ENCODE data around the gene AGTPBP1.

Gene AGTPBP1

GRCh38 chr9:85530721-85531120, 211.0 kb downstream of the AGTPBP1 start:
- no peak for DNase-seq

DNA sequence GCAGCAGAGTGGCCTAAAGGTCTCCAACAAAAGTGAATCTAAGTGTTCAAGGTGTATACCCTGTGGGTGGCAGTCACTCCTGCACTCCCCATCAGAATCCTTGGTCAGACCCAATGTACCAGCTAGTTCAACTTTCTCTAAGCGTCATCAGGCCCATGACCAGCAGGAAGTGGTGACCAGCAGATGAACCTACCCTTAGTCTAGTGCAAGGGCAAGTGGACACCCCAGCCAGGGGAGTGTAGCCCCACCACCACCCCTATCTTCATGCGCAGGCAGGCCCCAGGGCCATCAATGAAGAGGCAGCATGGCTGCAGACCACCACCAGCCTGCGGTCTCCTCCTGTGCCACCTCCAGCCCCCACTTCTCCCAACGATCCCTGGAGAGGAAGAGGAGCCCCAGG, 213.1 kb downstream of the AGTPBP1 start:
- no peak for DNase-seq

DNA sequence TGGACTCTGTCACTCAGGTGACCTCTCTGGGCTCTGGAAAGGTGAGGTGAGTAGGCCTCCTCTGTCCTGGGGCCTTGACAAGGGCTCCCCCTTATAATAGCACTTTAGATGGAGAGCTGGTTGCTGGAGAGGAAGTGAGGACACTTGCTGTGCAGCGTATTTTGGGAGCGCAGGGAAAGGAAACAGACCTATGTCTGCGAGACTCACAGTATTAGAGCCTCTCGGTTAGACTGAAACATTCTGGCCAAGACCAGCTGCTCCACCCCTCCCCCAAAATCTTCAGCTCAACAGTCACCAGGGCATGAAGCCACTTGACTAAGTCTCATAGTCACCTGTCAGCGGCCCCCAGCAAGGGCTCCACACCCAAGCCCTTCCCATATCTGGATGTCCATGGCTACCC, 213.6 kb downstream of the AGTPBP1 start:
- DNase-seq, result no peak

- DNase-seq, result no peak
These were observed 214.3 kb downstream of the AGTPBP1 start for GRCh38 chr9:85527331-85528020.

GRCh38 chr9:85524531-85524930, 217.2 kb downstream of the AGTPBP1 start:
- DNase-seq, result no peak

DNA sequence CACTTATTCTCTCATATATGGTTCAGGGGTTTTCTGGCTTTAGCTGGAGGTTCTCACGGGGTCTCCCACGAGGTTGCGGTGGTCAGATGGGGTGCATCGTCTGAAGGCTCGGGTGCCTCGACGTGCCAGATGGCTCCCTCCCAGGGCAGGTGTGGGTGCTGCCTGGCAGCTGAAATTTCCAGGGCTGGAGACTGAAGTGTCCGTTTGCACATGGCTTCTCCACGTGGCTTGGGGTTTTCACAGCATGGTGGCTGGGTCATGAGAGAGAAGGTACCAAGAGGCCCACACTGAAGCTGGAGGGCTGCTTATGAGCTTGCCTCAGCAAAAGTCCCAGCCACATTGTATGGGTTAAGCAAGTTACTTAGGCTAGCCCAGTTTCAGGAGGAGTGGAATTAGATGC, 218.6 kb downstream of the AGTPBP1 start:
- no peak for DNase-seq

GRCh38 chr9:85522459-85523092, 219.2 kb downstream of the AGTPBP1 start:
- peak; percentile 3 for DNase-seq

DNA sequence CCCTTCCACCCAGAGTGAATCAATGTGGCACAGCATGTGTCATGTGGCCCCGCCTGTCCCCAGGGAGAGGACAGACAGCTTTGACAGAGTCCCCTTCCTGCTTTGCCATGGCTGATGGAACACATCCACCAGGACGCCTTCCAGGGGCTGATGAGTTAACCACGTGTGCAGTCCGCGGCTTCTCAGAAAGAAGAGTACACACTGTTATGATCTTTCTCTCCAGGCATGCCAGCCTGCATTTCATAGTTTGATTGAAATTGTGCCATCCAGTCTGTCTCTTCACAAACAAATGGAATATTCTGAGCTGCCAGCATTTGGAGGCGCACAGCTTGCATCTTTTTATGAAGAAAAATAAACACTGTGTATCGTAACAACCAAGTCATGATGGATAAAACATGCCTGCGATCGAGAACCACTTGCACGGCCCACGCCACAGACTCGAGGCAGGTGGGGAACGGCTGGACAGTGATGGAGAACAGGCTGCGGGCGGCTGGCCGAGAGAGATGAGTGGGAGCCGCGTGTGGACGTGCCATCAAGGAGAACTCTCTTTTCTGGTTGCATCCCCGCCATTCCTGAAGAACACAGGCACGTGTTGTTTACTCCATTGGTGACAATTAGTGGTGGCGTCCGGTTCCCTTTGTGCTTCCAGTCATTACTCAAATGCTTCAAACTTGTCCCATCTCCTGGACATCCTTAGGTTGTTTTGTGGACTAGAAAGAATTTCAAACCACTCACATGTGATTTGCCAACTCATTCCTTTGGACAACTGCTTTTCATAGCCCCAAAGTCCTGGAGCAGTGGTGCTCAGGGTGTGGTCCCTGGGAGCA, 220.2 kb downstream of the AGTPBP1 start:
- no peak for DNase-seq

DNA sequence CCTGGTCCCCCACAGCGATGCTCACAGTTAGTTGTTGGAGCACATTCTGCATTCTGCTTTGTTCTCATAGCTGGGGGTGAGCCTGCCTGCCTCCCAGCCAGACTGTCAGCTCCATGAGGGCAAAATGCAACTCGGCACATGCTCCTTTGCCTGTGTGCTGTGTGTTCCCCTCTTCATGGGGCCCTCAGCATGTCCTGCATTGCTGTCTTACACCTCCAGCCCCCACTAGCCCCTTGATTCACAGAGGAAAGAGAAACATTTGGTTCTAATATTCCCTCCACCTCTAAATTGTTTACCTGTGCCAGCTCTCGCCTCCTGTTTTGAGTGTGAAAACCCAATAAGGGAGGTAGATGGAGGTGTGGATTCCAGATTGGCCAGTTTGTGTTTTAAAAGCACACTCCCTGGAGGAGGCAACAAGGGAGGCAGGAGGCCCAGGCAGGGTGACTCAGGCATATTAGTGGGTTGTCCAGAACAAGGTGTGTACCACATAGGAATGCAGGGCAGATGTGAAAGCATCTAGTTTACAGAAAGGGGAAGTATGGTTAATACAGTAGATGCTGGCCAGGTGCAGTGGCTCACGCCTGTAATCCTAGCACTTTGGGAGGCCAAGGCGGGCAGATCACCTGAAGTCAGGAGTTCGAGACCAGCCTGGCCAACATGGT, 224.6 kb downstream of the AGTPBP1 start:
- DNase-seq, result no peak

- DNase-seq, result no peak
These were observed 225.3 kb downstream of the AGTPBP1 start for GRCh38 chr9:85516455-85516854.

DNA sequence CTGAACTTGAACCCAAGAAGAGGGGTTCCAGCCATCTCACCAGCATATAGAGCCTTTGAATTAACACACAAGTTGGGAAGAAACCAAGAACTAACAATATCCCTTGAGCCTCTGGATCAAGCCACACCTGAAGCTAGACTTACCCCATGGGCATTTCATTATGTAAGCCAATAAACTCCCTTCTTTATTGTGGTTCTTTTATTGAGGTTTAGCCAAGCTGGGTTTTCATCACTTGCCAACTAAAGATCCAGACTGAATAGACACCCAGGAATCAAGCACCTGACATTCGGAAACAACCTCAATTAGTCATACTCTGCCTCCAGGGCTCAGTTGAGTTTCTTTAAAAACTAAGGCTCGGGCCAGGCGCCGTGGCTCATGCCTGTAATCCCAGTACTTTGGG, 226.7 kb downstream of the AGTPBP1 start:
- no peak for DNase-seq

DNA sequence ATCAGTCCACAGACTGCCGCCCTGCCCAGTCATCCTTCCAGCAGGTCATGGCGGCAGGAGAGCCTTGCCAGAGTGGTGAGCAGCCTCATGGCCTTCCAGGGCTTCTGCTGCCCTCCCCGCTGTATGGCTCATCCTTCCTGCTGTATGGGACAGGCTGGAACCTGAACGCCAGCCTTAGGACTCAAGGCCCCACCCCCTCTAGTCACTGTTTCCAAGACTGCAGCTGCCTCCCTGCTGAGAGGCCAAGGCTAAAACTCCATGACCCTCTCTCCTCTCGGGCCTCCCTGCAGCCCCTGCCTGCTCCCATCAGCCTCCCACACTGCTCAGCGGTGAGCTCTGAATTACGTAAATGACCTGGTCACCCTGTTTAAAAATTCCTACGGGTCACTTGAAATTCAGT, 227.5 kb downstream of the AGTPBP1 start:
- no peak for DNase-seq

DNA sequence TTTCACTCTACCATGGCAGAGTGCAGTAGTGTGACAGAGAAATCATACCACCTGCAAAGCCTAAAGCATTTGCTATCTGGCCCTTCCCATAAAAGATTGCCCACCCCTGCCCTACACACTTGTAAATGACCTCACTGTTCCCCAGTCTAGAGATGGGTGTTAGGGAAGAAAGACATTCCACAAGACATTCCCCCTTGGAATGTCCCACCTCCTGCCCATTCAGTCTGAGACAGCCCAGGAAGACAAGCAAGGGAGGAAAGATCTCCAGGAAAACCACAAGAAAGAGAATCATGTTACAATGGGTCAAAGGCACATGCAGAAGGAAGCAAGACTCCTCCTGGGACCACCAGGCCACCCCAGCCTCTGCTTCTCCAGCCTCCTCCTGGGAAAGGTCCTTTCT, 230.0 kb downstream of the AGTPBP1 start:
- DNase-seq, result no peak

DNA sequence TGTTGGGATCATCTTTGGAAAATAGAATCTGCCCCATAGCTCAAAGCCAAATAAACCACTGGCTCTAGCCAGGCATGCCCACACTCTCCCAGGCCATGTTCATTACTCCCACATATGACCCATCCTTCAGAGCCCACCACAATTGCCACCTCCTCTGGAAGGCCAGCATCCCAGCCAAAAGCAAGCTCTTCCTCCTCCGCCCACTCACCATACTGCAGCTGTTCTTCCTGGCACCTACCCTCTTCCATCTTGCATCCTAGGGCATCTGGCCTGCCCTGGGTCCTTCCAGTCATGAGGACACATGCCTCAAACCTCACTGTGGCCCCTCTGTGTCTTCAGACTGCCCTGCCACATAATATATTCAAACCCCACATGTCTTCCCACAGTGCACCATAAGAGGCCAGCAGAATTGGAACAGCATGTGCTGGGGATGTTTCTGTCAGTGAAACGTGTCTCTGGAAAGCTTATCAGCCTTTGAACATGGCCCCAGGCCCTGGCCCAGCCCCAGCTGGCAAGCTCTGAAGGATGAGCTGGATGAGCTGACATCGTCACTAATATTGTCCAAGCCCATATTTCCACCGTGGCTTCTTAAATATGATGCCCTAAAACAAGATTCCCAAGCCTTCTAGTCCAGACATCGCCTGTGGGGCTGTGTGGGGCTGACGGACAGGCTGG, 230.8 kb downstream of the AGTPBP1 start:
- DNase-seq, result no peak

DNA sequence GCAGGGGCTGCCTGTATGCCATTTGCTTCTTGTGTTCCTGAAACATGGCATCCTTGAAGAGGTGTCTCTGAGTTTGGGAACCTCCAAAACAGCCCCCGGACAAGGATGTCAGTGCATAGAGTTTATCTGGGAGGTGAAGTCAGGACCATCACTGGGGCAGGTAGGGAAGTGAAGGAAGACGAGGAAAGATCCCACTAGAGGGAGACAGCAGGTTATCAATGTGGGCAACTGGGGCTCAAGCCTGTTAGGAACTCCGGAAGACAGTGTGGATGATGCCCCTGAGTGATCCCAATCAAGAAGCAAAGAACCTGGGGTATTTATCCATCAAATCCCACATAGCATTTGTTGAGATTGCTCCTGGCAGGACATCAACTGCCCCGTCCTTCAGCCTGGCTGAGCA, 233.1 kb downstream of the AGTPBP1 start:
- DNase-seq, result no peak

DNA sequence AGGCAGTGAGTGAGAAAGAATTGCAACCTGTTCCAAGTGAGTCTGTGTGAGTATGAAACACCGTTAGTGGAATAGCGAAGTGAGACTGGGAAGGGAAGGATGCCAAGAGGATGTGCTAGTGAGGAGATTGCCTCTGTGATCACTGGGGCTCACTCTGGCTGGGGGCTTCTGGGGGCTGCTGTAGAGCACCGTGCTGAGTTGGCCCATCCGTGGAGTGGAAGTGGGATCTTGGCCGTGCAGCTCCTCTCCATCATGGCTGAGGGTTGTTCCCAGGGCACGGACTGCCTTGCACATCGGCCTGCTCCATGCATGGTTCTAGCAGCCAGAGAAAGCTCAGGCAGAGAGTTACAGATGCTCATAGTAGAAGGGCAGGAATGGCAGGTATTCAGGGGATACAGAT, 236.1 kb downstream of the AGTPBP1 start:
- no peak for DNase-seq

- DNase-seq, result no peak
These were observed 238.7 kb downstream of the AGTPBP1 start for GRCh38 chr9:85502815-85503655.

DNA sequence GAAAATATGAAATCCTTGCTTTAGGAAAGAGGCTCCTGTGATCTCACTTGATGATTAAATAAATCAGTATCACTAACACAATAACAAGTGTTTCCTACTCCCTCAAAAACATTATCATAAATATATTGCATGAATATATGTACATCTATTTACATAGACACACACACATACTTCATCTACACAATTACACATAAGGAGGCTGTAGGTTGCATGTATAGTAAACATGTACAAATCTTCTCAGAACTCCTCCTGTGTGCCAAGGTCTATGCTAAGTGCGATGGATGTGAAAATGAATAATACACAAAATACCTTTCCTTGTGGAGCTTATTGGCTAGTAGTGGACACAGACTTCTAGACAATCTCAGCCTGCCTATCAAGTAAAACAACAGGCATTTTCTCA, 239.9 kb downstream of the AGTPBP1 start:
- no peak for DNase-seq

DNA sequence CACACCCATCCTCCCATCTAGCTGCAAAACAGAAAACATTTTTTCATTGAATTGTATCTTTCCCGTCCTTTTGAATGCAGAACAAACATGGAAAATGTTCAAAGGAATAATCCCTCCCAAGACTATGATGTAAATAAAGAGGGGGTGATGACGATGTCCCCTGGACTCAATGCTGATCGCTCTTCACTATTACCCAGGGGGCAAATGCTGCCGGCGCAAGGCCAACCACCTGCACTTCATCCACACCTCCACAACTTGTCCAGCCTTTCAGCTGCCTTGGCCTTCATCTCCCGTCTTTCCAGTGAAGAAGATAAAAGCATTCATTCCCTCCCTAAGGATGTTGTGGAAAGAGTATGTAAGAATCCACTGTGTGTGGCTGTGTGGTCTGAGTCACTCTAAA, 240.3 kb downstream of the AGTPBP1 start:
- DNase-seq, result no peak
